IPS-11a (cell line): ENCODE data around the gene DEF6.
"Not testable (repeated sequence)": the region's sequence is repeated elsewhere in the genome, so short reads cannot be mapped to it uniquely, and the experiment has no call there.

Source experiments
- H3K4me3 ChIP-seq: one replicate; pipeline ENCODE4 v1.5.1; 2013; ENCODE audit warnings: low read depth, low read length, control low read depth

DEF6 gene

GRCh38 chr6:35280903-35281302 is 16.7 kb upstream of the DEF6 start:
- no peak overlapping the region for H3K4me3 ChIP-seq

- H3K4me3 ChIP-seq = no peak overlapping the region
These were observed 15.1 kb upstream of the DEF6 start for GRCh38 chr6:35282472-35282871.

GRCh38 chr6:35283361-35283760 is 14.3 kb upstream of the DEF6 start:
- no peak overlapping the region for H3K4me3 ChIP-seq

GRCh38 chr6:35287671-35288396 is 9.8 kb upstream of the DEF6 start:
- H3K4me3 ChIP-seq = no peak overlapping the region

GRCh38 chr6:35288834-35289233 is 8.8 kb upstream of the DEF6 start:
- H3K4me3 ChIP-seq = no peak overlapping the region

- H3K4me3 ChIP-seq = no peak overlapping the region
These were observed 6.1 kb upstream of the DEF6 start for GRCh38 chr6:35291491-35291890.

GRCh38 chr6:35292494-35292893 is 5.1 kb upstream of the DEF6 start:
- no peak overlapping the region for H3K4me3 ChIP-seq

GRCh38 chr6:35293681-35294080 is 3.9 kb upstream of the DEF6 start:
- H3K4me3 ChIP-seq = no peak overlapping the region

- no peak overlapping the region for H3K4me3 ChIP-seq
These were observed 3.2 kb upstream of the DEF6 start for GRCh38 chr6:35294308-35294945.

- no peak overlapping the region for H3K4me3 ChIP-seq
These were observed 2.6 kb upstream of the DEF6 start for GRCh38 chr6:35295036-35295435.

- no peak overlapping the region for H3K4me3 ChIP-seq
These were observed 1.9 kb upstream of the DEF6 start for GRCh38 chr6:35295521-35296315.

- H3K4me3 ChIP-seq = no peak overlapping the region
These were observed 552 bp upstream of the DEF6 start for GRCh38 chr6:35296931-35297600.

GRCh38 chr6:35298625-35299140 is 1.1 kb downstream of the DEF6 start:
- no peak overlapping the region for H3K4me3 ChIP-seq

- H3K4me3 ChIP-seq = no peak overlapping the region
These were observed 2.1 kb downstream of the DEF6 start for GRCh38 chr6:35299674-35300073.

GRCh38 chr6:35300848-35301247 is 3.2 kb downstream of the DEF6 start:
- no peak overlapping the region for H3K4me3 ChIP-seq

- H3K4me3 ChIP-seq = no peak overlapping the region
These were observed 5.1 kb downstream of the DEF6 start for GRCh38 chr6:35302604-35303241.

GRCh38 chr6:35304299-35304698 is 6.7 kb downstream of the DEF6 start:
- H3K4me3 ChIP-seq = no peak overlapping the region

GRCh38 chr6:35305117-35305516 is 7.5 kb downstream of the DEF6 start:
- H3K4me3 ChIP-seq = no peak overlapping the region

GRCh38 chr6:35307138-35307537 is 9.5 kb downstream of the DEF6 start:
- not testable (repeated sequence) for H3K4me3 ChIP-seq

GRCh38 chr6:35308543-35308942 is 10.9 kb downstream of the DEF6 start:
- not testable (repeated sequence) for H3K4me3 ChIP-seq
